Skeletal muscle tissue (tissue), 4 donors: ENCODE results near the gene OCA2. TPM values are rescaled to one million over a fixed set of nuclear protein-coding genes. Genes with fewer than 3 reads are reported as not detected.

ENCODE experiments used
- H3K27ac ChIP-seq: one replicate; pipeline ENCODE4 v1.7.0; 2013; ENCODE audit warnings: mild to moderate bottlenecking, low read depth, low read length, inconsistent platforms
- H3K27me3 ChIP-seq, 3 donors: one replicate each; pipeline ENCODE4 v1.7.0; 2013; ENCODE audit warnings: low read length in 3 of 3; ENCODE audit not compliant: control insufficient read depth in 3 of 3, insufficient read depth in 3 of 3
- H3K36me3 ChIP-seq, 3 donors: one replicate each; pipeline ENCODE4 v1.7.0; 2013; ENCODE audit warnings: low read length in 3 of 3; ENCODE audit not compliant: control insufficient read depth in 3 of 3, insufficient read depth in 3 of 3
- H3K4me1 ChIP-seq, 3 donors: one replicate each; pipeline ENCODE4 v1.7.0; 2013; ENCODE audit warnings: low read length in 3 of 3, mild to moderate bottlenecking in 3 of 3; ENCODE audit not compliant: control insufficient read depth in 3 of 3, insufficient read depth in 3 of 3
- H3K4me3 ChIP-seq, 3 donors: one replicate each; pipeline ENCODE4 v1.7.0; 2013; ENCODE audit warnings: low read length in 3 of 3
- H3K9ac ChIP-seq, 3 donors: one replicate each; pipeline ENCODE4 v1.7.0; 2013; ENCODE audit warnings: low read length in 3 of 3, mild to moderate bottlenecking in 3 of 3, moderate library complexity in 2 of 3, low read depth in 1 of 3
- H3K9me3 ChIP-seq, 3 donors: one replicate each; pipeline ENCODE4 v1.7.0; 2013; ENCODE audit warnings: low read length in 3 of 3; ENCODE audit not compliant: control insufficient read depth in 3 of 3
- total RNA-seq: library from RNA; depleted of rRNA; stranded (reverse); fragments of >200 nt; gene quantifications from one replicate; pipeline ENCODE4 v1.2.3, GENCODE V29; 2014
- donor health status: Osteomylitis.

OCA2 gene
- total RNA-seq, 1 donor from 2014 or later, result 5.7 TPM

DNA sequence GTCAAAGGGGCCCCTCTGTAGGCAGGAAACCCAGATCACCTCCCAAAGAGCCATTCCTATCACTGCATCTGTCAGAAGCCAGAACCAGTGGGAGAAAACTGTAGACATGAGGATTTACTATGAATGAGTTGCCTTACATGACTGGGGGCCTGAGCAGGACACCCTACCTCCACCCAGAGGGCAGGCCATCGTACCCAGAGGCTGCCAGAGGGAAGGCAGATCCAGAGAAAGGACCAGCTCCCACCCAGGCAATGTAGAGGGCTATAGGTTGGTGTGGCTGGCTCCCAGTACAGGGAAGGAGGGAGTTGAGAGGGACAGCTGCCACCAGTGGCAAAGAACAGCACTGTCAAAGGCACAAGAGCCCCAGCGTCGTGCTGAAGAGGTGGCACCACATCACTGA lies 233.2 kb downstream of the OCA2 start:
- no peak overlapping the region for H3K9ac ChIP-seq
- H3K27me3 ChIP-seq, result peaks cover 0 to 16% (median 0%) of the 10 kb centered on the region in 3 donors
- H3K9me3 ChIP-seq, result peaks cover 0 to 3% (median 0%) of the 10 kb centered on the region in 3 donors
- H3K4me1 ChIP-seq, result peaks cover 0 to 3% (median 0%) of the 10 kb centered on the region in 3 donors
- H3K36me3 ChIP-seq, result no peaks in the 10 kb centered on the region
- H3K27ac ChIP-seq, result no peak overlapping the region
- no peak overlapping the region for H3K4me3 ChIP-seq

DNA sequence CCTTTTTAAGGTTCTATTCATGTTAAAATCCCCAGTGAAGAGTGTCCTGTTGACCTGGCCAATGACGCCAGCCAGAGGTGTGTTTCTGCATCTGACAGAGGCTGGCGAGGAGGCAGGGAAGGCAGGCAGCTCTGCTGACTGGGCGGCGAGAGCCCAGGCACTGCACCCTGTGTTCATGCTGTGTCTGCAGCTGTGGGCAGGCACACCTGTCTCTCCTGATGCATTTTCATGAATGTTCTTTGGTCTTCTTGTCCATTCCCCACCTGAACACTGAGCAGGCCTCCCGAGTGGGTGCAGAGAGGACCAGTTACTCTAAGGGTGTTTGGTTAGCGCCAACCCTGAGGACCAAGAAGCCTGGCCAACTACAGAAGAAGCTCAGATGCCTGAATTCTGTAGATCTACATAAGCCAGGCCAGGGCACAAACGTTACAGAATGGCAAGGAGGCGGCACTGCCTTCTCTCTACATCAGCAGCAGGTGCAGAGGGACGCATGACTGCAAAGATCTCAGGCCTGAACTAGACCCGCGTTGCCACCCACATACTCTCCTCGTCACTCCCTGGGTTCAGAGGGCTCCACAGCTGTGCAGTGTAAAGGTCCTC lies 233.7 kb downstream of the OCA2 start:
- H3K36me3 ChIP-seq, result no peaks in the 10 kb centered on the region
- H3K27ac ChIP-seq, result no peak overlapping the region
- H3K9me3 ChIP-seq, result peaks cover 0 to 3% (median 0%) of the 10 kb centered on the region in 3 donors
- peaks cover 0 to 3% (median 0%) of the 10 kb centered on the region in 3 donors for H3K4me1 ChIP-seq
- no peak overlapping the region for H3K4me3 ChIP-seq
- H3K27me3 ChIP-seq, result peaks cover 0 to 14% (median 0%) of the 10 kb centered on the region in 3 donors
- H3K9ac ChIP-seq, result no peak overlapping the region

DNA sequence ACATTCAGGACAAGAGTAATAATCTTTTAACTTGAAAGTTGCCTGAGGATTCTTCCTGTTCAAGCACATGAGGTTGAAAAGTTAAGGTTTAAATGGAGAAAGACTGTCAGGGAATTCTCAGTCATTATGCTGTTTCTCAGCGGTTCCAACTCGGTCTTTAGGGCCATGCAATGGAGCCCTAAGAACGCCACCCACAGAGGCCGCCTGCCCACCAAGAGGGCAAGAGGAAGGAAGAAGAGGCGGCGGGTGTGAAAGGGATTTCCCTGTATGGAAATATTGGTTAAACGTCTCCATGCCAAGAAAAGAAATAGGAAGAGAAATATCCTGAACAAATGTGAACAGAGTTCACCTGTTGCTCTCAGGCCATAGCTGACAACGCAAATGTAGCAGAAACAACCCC lies 234.4 kb downstream of the OCA2 start:
- Histone ChIP-seq H3K27ac (no peak overlapping the region), H3K4me1 (no peaks in the 10 kb centered on the region), H3K36me3 (no peaks in the 10 kb centered on the region), H3K9ac (no peak overlapping the region), H3K9me3 (peaks cover 0 to 3% (median 0%) of the 10 kb centered on the region in 3 donors), H3K27me3 (peaks cover 0 to 14% (median 0%) of the 10 kb centered on the region in 3 donors), H3K4me3 (no peak overlapping the region)

DNA sequence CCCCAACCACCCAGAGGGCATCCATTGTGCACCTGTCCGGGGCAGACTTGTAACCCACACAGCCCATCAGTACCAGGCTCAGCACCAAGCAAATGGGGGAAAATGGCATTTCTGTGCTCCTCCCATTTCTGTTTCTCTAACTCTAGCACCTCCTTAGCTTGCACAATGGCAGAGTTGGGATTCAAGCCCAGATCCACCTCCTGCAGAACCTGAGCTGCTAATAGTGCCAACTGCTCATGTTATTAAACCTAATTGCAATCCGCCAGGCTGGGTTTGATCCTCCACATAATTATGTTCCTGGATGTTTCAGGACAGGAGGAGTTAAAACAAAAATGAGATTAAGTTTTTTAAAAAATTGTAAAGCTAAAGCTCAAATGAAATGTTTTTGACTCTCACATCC lies 235.0 kb downstream of the OCA2 start:
- no peak overlapping the region for H3K27ac ChIP-seq
- no peaks in the 10 kb centered on the region for H3K4me1 ChIP-seq
- peaks cover 0 to 3% (median 0%) of the 10 kb centered on the region in 3 donors for H3K9me3 ChIP-seq
- no peak overlapping the region for H3K4me3 ChIP-seq
- no peaks in the 10 kb centered on the region for H3K36me3 ChIP-seq
- peaks cover 0 to 12% (median 0%) of the 10 kb centered on the region in 3 donors for H3K27me3 ChIP-seq
- H3K9ac ChIP-seq, result no peak overlapping the region

DNA sequence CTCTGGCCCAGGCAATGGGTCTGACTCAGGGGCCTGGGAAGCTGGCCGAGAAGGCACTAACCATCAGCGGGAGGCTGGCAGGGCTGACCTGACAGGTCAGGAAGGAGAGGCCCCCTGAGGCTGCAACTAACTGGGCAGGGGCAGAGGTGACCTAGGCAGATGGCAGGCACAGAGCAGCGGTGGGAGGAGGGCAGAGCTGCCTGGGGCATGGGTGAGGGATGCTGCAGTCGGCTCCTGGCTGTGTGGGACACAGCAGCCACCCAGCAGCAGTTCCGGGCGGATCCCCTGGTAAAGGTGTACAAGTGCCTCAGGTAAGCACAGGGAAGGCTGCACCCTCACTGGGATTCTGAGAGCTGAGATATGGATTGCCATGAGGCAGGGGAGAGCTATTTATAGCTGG lies 236.1 kb downstream of the OCA2 start:
- peaks cover 0 to 3% (median 0%) of the 10 kb centered on the region in 3 donors for H3K9me3 ChIP-seq
- H3K36me3 ChIP-seq, result no peaks in the 10 kb centered on the region
- H3K27me3 ChIP-seq, result peaks cover 0 to 9% (median 0%) of the 10 kb centered on the region in 3 donors
- H3K27ac ChIP-seq, result no peak overlapping the region
- no peaks in the 10 kb centered on the region for H3K4me1 ChIP-seq
- H3K4me3 ChIP-seq, result no peak overlapping the region
- H3K9ac ChIP-seq, result no peak overlapping the region

DNA sequence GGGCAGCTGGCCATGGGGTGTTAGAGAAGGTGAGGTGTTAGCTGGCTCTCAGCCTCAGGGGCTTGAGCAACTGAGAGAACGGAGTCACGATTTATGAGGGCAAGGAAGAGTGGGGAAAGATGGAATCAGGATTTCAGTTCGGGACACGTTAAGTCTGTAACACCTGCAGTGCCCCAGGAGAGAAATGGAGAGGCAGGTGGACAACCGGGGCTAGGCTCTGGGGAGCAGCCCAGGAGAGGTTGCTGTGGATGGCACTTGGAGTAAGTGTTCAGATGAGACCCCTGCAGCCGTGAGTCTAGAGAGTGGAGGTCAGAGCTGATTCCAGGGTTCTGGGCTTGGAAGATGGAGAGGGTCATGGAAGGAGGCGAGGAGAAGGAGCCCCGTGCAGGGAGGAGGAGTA lies 237.9 kb downstream of the OCA2 start:
- Histone ChIP-seq H3K27me3 (peaks cover 0 to 3% (median 0%) of the 10 kb centered on the region in 3 donors), H3K9me3 (peaks cover 0 to 3% (median 0%) of the 10 kb centered on the region in 3 donors), H3K4me3 (no peak overlapping the region), H3K4me1 (no peaks in the 10 kb centered on the region), H3K9ac (no peak overlapping the region), H3K36me3 (no peaks in the 10 kb centered on the region), H3K27ac (no peak overlapping the region)

DNA sequence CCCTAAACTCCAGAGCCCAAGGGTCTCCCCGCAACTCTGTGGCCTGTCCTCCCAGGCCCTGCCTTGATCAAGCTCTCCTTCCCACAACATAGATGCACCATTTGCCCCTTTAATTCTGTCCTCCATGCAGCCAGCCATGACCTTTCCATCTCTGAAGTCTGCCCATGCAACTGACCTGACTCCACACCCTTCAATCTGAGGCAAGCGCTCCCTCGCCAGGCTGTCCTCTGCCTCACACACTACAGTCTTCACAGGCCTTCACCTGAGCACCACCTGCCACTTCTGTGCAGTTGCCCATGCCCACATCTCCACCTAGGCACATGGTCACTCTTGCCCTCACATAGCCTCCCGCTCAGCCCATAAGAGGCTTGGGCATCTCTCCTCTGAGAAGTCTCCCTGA lies 244.0 kb downstream of the OCA2 start:
- H3K27me3 ChIP-seq, result no peaks in the 10 kb centered on the region
- peaks cover 0 to 4% (median 0%) of the 10 kb centered on the region in 3 donors for H3K9me3 ChIP-seq
- no peak overlapping the region for H3K4me3 ChIP-seq
- H3K4me1 ChIP-seq, result no peaks in the 10 kb centered on the region
- no peak overlapping the region for H3K9ac ChIP-seq
- H3K36me3 ChIP-seq, result no peaks in the 10 kb centered on the region
- H3K27ac ChIP-seq, result no peak overlapping the region

DNA sequence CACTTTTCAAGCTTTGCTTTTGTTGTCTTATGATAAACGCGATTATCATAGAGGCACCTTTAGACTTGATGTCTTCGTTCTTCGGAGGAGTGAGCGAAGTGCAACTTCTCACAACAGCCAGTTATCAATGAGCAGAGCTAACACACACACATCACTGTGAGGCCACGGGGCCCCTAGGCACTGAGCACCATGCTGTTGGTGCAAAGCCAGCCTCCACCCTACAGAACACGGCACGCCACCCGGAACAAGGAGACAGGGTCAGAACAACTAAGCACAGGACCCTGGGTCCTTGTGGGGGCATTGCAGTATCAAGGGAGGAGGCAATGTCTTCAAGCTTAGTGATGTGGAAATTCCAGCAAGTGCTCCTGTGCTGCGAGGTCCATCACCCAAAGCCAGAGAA lies 244.5 kb downstream of the OCA2 start:
- Histone ChIP-seq H3K9me3 (peaks cover 0 to 4% (median 0%) of the 10 kb centered on the region in 3 donors), H3K27ac (no peak overlapping the region), H3K27me3 (no peaks in the 10 kb centered on the region), H3K9ac (no peak overlapping the region), H3K4me3 (no peak overlapping the region), H3K36me3 (no peaks in the 10 kb centered on the region), H3K4me1 (no peaks in the 10 kb centered on the region)

DNA sequence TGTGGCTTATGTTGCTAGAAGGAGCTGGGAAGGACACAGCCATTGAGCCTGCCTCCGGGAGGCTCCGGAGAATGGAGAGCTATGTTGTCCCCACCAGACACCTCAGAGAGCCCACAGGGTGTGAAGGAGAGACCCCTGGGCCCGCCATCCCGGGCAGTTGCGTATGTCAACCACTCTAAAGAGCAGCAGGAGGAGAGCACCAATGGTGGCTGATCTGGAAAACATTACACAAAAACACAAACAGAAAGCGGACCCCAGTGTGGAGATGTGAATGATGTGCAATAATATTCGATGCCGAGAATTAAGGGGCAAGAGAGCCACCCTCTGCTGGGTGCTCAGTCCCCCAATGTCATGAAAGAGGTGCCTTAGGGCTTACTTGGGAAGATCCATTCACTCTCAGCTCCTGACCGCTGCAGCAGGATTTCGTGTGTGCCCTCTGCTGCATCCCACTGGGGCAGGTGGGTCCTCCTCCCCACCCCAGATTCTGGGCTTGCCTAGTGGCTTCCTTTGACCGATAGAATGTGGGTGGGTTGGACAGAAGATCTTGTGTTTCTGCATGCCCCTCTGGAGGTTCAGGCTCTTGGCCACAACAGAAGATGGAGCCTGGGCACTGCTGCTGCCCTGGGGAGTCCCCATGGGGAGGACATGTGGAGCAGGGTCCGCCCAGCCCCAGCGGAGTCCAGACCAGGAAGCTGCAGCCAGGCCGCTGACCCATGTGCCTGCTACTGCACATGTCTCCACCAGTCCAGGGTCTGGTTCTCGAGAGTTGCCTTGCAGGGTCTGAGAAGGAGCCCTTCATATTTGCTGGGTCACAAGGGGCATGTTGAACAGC lies 245.3 kb downstream of the OCA2 start:
- no peak overlapping the region for H3K27ac ChIP-seq
- H3K9me3 ChIP-seq, result peaks cover 0 to 4% (median under 1%) of the 10 kb centered on the region in 3 donors
- H3K36me3 ChIP-seq, result no peaks in the 10 kb centered on the region
- no peaks in the 10 kb centered on the region for H3K27me3 ChIP-seq
- H3K4me3 ChIP-seq, result no peak overlapping the region
- no peak overlapping the region for H3K9ac ChIP-seq
- no peaks in the 10 kb centered on the region for H3K4me1 ChIP-seq

DNA sequence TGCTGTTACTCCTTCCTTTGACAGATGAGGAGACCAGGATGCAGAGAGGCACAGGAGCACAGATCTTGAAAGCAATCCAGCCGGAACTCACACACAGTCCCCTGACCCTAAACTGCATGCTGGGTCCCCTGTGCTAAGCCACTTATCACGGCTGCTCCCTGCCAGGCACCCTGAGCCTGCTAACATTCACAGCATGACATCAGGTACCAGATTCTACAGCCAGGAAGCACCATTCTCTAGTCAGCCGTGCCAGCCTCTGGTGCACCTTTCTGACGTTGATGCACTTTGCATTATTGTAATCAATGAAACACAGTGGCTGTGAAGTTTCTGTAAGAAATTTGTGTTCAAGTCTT lies 247.3 kb downstream of the OCA2 start:
- peaks cover 0 to 5% (median 4%) of the 10 kb centered on the region in 3 donors for H3K9me3 ChIP-seq

More for the DNA sequence above, 247.3 kb downstream of the OCA2 start:
- no peak overlapping the region for H3K4me3 ChIP-seq
- no peaks in the 10 kb centered on the region for H3K4me1 ChIP-seq
- H3K9ac ChIP-seq, result no peak overlapping the region
- no peak overlapping the region for H3K27ac ChIP-seq
- H3K36me3 ChIP-seq, result no peaks in the 10 kb centered on the region
- no peaks in the 10 kb centered on the region for H3K27me3 ChIP-seq
